Smooth muscle cell of the coronary artery (primary cell): ENCODE measurements around the gene ATG13. TPM values are rescaled to one million over a fixed set of nuclear protein-coding genes. Genes with fewer than 3 reads are reported as not detected.

Source experiments
- total RNA-seq: library from RNA; depleted of rRNA; stranded (reverse); fragments of >200 nt; gene quantifications from 2 replicates; pipeline ENCODE4 v1.2.3, GENCODE V29; 2014; ENCODE audit warnings: low replicate concordance

The ATG13 gene
- 35.5 and 82.1 TPM in 2 replicates for total RNA-seq

GRCh38 chr11:46617134-46617971, at the start of gene ATG13, which contains the start of gene HARBI1:
ATG13 (plus strand) TSS chr11:46617553; CDS start chr11:46644292, 26,739 bp downstream.
HARBI1 (minus strand) TSS chr11:46617227; CDS start chr11:46616237, 990 bp downstream.

GRCh38 chr11:46593550-46594373, 23.6 kb upstream of the ATG13 start, which contains the start of gene AMBRA1:
AMBRA1 (minus strand) TSS chr11:46594023; CDS start chr11:46548380, 45,643 bp downstream.

GRCh38 chr11:46700241-46701077, 83.1 kb downstream of the ATG13 start, which contains the start of the genes ARHGAP1 and ZNF408:
ARHGAP1 (minus strand) TSS chr11:46700619; CDS start chr11:46696107, 4,512 bp downstream.
ZNF408 (plus strand) TSS chr11:46701031; CDS start chr11:46701048, 17 bp downstream.

GRCh38 chr11:46719048-46719542, 101.7 kb downstream of the ATG13 start, which contains the start of gene F2:
F2 (plus strand) TSS chr11:46719213; CDS start chr11:46719236, 23 bp downstream.

Other genes starting within 250 kb of the ATG13 start
- 6.9 and 60.1 TPM in 2 replicates for gene MDK, start 235.9 kb upstream of the ATG13 start, total RNA-seq
- gene CHRM4, start 225.8 kb upstream of the ATG13 start, total RNA-seq: 0.08 TPM in 1 of 2 replicates, not detected in the other
- gene AMBRA1, start 23.5 kb upstream of the ATG13 start, total RNA-seq: 13.2 and 32.5 TPM in 2 replicates
- gene HARBI1, start 326 bp upstream of the ATG13 start, total RNA-seq: 3.2 and 6.9 TPM in 2 replicates
- gene ARHGAP1, start 83.1 kb downstream of the ATG13 start, total RNA-seq: 27.3 and 37.2 TPM in 2 replicates
- 5.7 and 6.2 TPM in 2 replicates for gene ZNF408, start 83.5 kb downstream of the ATG13 start, total RNA-seq
- 0.08 TPM in 1 of 2 replicates, not detected in the other for gene F2, start 101.7 kb downstream of the ATG13 start, total RNA-seq
- gene CKAP5, start 228.7 kb downstream of the ATG13 start, total RNA-seq: 46.9 and 60.4 TPM in 2 replicates